Measurements from ENCODE around the gene AQP6.

GRCh38 chr12:49933796-49934195 is 39.0 kb upstream of the AQP6 start:
- TF ChIP-seq POLR2AphosphoS5 (IDR thresholded peaks at IDR 0.05; ENCODE audit: low read depth, low read length) (no peak), SPI1 (IDR thresholded peaks at IDR 0.05; ENCODE audit: low read depth, low read length) (no peak), POLR2A (IDR thresholded peaks at IDR 0.05; ENCODE audit: low read depth, low read length) (no peak), TAF1 (IDR thresholded peaks at IDR 0.05; ENCODE audit: low read depth, low read length) (no peak), PAX5 (IDR thresholded peaks at IDR 0.05; ENCODE audit: insufficient read depth, low read length, severe bottlenecking) (no peak), POU2F2 (IDR thresholded peaks at IDR 0.05; ENCODE audit: low read depth, low read length) (no peak)

Data from GM12891 (cell line).